ENCODE measurements around the gene SCEL. TPM values are rescaled to one million over a fixed set of nuclear protein-coding genes. Genes with fewer than 3 reads are reported as not detected.

SCEL gene
- total RNA-seq, 2 donors from 2014 or later, result 2.2 to 2.3 TPM

DNA sequence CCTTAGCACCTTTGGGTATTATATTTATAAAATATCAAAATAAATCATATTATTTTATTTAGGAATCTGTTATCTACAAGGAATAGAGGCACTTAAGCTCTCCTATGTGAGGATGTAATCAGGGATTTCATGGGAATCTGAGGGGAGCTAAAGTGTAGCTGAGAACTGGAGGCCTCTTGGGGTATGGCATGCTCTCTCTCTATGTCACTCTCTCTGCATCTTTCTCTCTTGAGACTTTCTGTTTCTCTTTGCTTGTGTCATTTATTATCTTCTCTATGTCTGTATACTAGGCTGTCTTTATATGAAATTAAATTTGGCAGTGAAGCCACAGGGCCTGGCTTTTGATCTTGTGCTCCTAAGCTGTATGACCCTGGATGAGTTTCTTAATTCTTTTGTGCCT lies 37.7 kb upstream of the SCEL start:
- no peak overlapping the region for H3K9ac ChIP-seq (ENCODE audit: low read depth in 2 of 2, low read length in 2 of 2)
- TF ChIP-seq, protein P1, sequence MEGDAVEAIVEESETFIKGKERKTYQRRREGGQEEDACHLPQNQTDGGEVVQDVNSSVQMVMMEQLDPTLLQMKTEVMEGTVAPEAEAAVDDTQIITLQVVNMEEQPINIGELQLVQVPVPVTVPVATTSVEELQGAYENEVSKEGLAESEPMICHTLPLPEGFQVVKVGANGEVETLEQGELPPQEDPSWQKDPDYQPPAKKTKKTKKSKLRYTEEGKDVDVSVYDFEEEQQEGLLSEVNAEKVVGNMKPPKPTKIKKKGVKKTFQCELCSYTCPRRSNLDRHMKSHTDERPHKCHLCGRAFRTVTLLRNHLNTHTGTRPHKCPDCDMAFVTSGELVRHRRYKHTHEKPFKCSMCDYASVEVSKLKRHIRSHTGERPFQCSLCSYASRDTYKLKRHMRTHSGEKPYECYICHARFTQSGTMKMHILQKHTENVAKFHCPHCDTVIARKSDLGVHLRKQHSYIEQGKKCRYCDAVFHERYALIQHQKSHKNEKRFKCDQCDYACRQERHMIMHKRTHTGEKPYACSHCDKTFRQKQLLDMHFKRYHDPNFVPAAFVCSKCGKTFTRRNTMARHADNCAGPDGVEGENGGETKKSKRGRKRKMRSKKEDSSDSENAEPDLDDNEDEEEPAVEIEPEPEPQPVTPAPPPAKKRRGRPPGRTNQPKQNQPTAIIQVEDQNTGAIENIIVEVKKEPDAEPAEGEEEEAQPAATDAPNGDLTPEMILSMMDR (IDR thresholded peaks at IDR 0.05), result no peak
- no peak overlapping the region for H3K27ac ChIP-seq
- no peaks in the 10 kb centered on the region for H3K4me1 ChIP-seq
- DNase-seq, result no peak
- intact Hi-C loops (cut with DNase I), result no loop called here
- H3K9me3 ChIP-seq, result no peaks in the 10 kb centered on the region
- no peaks in the 10 kb centered on the region for H3K27me3 ChIP-seq
- no peak overlapping the region for H3K4me3 ChIP-seq
- no peaks in the 10 kb centered on the region for H3K36me3 ChIP-seq

- TF ChIP-seq, protein P1 (IDR thresholded peaks at IDR 0.05), result no peak
- intact Hi-C loops (cut with DNase I), result no loop called here
- no peak for DNase-seq
- Histone ChIP-seq H3K36me3 (no peaks in the 10 kb centered on the region), H3K4me3 (no peak overlapping the region), H3K9me3 (no peaks in the 10 kb centered on the region), H3K27me3 (no peaks in the 10 kb centered on the region), H3K4me1 (no peaks in the 10 kb centered on the region), H3K9ac (ENCODE audit: low read depth in 2 of 2, low read length in 2 of 2) (no peak overlapping the region), H3K27ac (no peak overlapping the region)
These were observed 33.3 kb upstream of the SCEL start for GRCh38 chr13:77502104-77502720.

GRCh38 chr13:77503398-77503797 lies 32.1 kb upstream of the SCEL start:
- intact Hi-C loops (cut with DNase I), result no loop called here
- H3K4me1 ChIP-seq, result no peaks in the 10 kb centered on the region
- H3K9ac ChIP-seq (ENCODE audit: low read depth in 2 of 2, low read length in 2 of 2), result no peak overlapping the region
- DNase-seq, result no peak
- no peaks in the 10 kb centered on the region for H3K9me3 ChIP-seq
- no peaks in the 10 kb centered on the region for H3K36me3 ChIP-seq
- H3K27me3 ChIP-seq, result no peaks in the 10 kb centered on the region
- TF ChIP-seq, protein P1 (IDR thresholded peaks at IDR 0.05), result no peak
- no peak overlapping the region for H3K27ac ChIP-seq
- H3K4me3 ChIP-seq, result no peak overlapping the region

DNA sequence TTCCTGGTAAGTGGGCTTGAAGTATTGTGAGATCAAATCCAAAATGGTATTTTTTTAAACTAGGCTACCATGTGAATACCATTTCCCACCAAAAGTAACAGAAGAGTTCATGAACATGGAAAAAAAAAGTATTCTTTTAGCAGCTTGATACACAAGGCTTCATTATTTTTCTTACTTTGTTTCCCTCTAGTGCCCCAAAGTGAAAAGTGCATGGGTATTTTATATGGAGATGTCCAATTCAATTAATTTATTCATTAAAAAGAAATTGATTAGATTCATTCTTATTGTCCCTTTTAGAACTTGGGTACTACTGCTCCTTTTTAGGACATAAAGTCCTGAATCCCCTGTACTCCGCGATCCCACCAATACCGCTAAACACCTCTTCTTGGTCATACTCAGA lies 28.6 kb upstream of the SCEL start:
- DNase-seq, result no peak
- Histone ChIP-seq H3K36me3 (no peaks in the 10 kb centered on the region), H3K9ac (ENCODE audit: low read depth in 2 of 2, low read length in 2 of 2) (no peak overlapping the region), H3K9me3 (no peaks in the 10 kb centered on the region), H3K27ac (no peak overlapping the region), H3K4me3 (no peak overlapping the region), H3K27me3 (no peaks in the 10 kb centered on the region), H3K4me1 (no peaks in the 10 kb centered on the region)
- TF ChIP-seq, protein P1 (IDR thresholded peaks at IDR 0.05), result no peak
- intact Hi-C loops (cut with DNase I), result no loop called here

GRCh38 chr13:77507931-77508776 lies 27.4 kb upstream of the SCEL start:
- H3K27me3 ChIP-seq, result no peaks in the 10 kb centered on the region
- H3K27ac ChIP-seq, result no peak overlapping the region
- no peaks in the 10 kb centered on the region for H3K4me1 ChIP-seq
- TF ChIP-seq, protein P1 (IDR thresholded peaks at IDR 0.05), result no peak
- no peak for DNase-seq
- H3K9me3 ChIP-seq, result no peaks in the 10 kb centered on the region
- no peak overlapping the region for H3K4me3 ChIP-seq
- intact Hi-C loops (cut with DNase I), result no loop called here
- H3K36me3 ChIP-seq, result no peaks in the 10 kb centered on the region
- no peak overlapping the region for H3K9ac ChIP-seq (ENCODE audit: low read depth in 2 of 2, low read length in 2 of 2)
